ENCODE data around the gene C19orf25.

GRCh38 chr19:1513499-1514294 is 34.7 kb upstream of the C19orf25 start:
- TF ChIP-seq, protein P1, sequence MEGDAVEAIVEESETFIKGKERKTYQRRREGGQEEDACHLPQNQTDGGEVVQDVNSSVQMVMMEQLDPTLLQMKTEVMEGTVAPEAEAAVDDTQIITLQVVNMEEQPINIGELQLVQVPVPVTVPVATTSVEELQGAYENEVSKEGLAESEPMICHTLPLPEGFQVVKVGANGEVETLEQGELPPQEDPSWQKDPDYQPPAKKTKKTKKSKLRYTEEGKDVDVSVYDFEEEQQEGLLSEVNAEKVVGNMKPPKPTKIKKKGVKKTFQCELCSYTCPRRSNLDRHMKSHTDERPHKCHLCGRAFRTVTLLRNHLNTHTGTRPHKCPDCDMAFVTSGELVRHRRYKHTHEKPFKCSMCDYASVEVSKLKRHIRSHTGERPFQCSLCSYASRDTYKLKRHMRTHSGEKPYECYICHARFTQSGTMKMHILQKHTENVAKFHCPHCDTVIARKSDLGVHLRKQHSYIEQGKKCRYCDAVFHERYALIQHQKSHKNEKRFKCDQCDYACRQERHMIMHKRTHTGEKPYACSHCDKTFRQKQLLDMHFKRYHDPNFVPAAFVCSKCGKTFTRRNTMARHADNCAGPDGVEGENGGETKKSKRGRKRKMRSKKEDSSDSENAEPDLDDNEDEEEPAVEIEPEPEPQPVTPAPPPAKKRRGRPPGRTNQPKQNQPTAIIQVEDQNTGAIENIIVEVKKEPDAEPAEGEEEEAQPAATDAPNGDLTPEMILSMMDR (IDR thresholded peaks at IDR 0.05), result peak; percentile 54 to 69 (median 55)
- TF ChIP-seq POLR2A (IDR thresholded peaks at IDR 0.05; ENCODE audit: low read depth), result no peak
- no peak for TF ChIP-seq POLR2AphosphoS5 (IDR thresholded peaks at IDR 0.05)
- no peak for TF ChIP-seq EP300 (IDR thresholded peaks at IDR 0.05)

All from esophagus muscularis mucosa (tissue), 4 donors.